HTR-8/SVneo (cell line): ENCODE results near the gene TNF.

ENCODE experiments used
- DNase-seq: peaks from one replicate; pipeline ENCODE4 v3.0.0; 2011; ENCODE audit warnings: low spot score, mixed read lengths; ENCODE audit not compliant: insufficient read length
- FAIRE-seq: peaks from 2 replicates; lab custom pipeline; 2011; peaks lifted over from hg19 to GRCh38; lab: Jason Lieb, UNC

Gene TNF

DNA sequence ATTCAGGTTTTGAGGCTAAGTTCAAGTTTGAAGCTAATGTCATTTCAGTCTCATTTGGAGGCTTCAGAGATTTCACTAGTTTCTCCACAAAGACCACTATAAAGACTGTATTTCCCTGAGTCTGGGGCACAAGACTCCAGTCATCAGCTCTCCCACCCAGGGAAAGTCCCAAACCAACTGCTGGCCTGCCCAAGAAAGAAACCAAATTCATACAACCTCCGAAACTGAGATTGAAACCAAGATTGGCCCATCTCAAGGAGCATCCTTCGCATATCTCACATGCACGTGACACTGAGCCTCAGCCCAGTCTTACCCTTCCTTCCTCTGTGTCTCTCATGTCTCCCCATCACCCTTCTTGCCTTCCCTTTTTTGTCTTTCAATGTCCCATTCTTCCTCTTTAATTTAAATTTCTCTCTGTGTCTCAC, 6.8 kb upstream of the TNF start:
- no peak for DNase-seq

GRCh38 chr6:31569861-31570536, 5.4 kb upstream of the TNF start:
- FAIRE-seq (no peak), DNase-seq (no peak)

More for the DNA sequence above, 6.8 kb upstream of the TNF start:
- FAIRE-seq = no peak

DNA sequence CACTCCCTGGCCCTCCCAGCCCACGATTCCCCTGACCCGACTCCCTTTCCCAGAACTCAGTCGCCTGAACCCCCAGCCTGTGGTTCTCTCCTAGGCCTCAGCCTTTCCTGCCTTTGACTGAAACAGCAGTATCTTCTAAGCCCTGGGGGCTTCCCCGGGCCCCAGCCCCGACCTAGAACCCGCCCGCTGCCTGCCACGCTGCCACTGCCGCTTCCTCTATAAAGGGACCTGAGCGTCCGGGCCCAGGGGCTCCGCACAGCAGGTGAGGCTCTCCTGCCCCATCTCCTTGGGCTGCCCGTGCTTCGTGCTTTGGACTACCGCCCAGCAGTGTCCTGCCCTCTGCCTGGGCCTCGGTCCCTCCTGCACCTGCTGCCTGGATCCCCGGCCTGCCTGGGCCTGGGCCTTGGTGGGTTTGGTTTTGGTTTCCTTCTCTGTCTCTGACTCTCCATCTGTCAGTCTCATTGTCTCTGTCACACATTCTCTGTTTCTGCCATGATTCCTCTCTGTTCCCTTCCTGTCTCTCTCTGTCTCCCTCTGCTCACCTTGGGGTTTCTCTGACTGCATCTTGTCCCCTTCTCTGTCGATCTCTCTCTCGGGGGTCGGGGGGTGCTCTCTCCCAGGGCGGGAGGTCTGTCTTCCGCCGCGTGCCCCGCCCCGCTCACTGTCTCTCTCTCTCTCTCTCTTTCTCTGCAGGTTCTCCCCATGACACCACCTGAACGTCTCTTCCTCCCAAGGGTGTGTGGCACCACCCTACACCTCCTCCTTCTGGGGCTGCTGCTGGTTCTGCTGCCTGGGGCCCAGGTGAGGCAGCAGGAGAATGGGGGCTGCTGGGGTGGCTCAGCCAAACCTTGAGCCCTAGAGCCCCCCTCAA, 3.1 kb upstream of the TNF start, which contains the start of gene LTA:
Gene LTA, plus strand, starts transcription at position 249 of the 871 bp plus-strand sequence. Its CDS starts 454 bp downstream, at position 703.
- DNase-seq (no peak), FAIRE-seq (no peak)

- DNase-seq (no peak), FAIRE-seq (no peak)
Measured at GRCh38 chr6:31573239-31574105, 1.9 kb upstream of the TNF start.

- DNase-seq = no peak
Measured at GRCh38 chr6:31574106-31575061, 981 bp upstream of the TNF start.

DNA sequence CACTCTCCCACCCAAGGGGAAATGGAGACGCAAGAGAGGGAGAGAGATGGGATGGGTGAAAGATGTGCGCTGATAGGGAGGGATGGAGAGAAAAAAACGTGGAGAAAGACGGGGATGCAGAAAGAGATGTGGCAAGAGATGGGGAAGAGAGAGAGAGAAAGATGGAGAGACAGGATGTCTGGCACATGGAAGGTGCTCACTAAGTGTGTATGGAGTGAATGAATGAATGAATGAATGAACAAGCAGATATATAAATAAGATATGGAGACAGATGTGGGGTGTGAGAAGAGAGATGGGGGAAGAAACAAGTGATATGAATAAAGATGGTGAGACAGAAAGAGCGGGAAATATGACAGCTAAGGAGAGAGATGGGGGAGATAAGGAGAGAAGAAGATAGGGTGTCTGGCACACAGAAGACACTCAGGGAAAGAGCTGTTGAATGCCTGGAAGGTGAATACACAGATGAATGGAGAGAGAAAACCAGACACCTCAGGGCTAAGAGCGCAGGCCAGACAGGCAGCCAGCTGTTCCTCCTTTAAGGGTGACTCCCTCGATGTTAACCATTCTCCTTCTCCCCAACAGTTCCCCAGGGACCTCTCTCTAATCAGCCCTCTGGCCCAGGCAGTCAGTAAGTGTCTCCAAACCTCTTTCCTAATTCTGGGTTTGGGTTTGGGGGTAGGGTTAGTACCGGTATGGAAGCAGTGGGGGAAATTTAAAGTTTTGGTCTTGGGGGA, 754 bp downstream of the TNF start:
- FAIRE-seq = no peak

More at GRCh38 chr6:31574106-31575061, 981 bp upstream of the TNF start:
- no peak for FAIRE-seq

DNA sequence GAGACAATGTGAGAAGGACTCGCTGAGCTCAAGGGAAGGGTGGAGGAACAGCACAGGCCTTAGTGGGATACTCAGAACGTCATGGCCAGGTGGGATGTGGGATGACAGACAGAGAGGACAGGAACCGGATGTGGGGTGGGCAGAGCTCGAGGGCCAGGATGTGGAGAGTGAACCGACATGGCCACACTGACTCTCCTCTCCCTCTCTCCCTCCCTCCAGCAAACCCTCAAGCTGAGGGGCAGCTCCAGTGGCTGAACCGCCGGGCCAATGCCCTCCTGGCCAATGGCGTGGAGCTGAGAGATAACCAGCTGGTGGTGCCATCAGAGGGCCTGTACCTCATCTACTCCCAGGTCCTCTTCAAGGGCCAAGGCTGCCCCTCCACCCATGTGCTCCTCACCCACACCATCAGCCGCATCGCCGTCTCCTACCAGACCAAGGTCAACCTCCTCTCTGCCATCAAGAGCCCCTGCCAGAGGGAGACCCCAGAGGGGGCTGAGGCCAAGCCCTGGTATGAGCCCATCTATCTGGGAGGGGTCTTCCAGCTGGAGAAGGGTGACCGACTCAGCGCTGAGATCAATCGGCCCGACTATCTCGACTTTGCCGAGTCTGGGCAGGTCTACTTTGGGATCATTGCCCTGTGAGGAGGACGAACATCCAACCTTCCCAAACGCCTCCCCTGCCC, 1.7 kb downstream of the TNF start:
- no peak for FAIRE-seq

More for the DNA sequence above, 754 bp downstream of the TNF start:
- DNase-seq = no peak

GRCh38 chr6:31577579-31577966, 2.2 kb downstream of the TNF start:
- DNase-seq (no peak), FAIRE-seq (no peak)

More for the DNA sequence above, 1.7 kb downstream of the TNF start:
- DNase-seq = no peak

DNA sequence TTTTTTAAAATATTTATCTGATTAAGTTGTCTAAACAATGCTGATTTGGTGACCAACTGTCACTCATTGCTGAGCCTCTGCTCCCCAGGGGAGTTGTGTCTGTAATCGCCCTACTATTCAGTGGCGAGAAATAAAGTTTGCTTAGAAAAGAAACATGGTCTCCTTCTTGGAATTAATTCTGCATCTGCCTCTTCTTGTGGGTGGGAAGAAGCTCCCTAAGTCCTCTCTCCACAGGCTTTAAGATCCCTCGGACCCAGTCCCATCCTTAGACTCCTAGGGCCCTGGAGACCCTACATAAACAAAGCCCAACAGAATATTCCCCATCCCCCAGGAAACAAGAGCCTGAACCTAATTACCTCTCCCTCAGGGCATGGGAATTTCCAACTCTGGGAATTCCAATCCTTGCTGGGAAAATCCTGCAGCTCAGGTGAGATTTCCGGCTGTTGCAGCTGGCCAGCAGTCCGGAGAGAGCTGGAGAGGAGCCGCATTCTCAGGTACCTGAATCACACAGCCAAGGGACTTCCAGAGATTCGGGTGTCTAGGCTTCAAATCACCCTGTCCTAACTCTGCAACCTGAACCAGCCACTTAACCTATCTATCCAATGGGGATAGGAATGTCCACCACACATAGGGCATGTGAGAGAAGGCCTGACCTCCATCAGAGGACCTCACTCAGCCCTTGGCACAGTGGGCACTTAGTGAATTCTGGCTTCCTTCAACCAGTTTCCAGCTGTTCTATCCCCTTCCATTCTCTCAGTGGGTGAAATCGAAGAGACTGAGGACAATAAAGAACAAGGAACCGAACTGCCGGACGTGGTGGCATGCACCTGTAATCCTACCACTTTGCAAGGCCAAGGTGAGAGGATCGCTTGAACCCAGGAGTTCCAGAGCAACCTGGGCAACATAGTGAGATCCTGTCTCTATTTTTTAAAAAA, 3.1 kb downstream of the TNF start:
- no peak for DNase-seq
- no peak for FAIRE-seq

GRCh38 chr6:31579119-31579505, 3.7 kb downstream of the TNF start:
- FAIRE-seq (no peak), DNase-seq (no peak)

GRCh38 chr6:31579546-31580437, 4.4 kb downstream of the TNF start:
- FAIRE-seq (no peak), DNase-seq (no peak)

DNA sequence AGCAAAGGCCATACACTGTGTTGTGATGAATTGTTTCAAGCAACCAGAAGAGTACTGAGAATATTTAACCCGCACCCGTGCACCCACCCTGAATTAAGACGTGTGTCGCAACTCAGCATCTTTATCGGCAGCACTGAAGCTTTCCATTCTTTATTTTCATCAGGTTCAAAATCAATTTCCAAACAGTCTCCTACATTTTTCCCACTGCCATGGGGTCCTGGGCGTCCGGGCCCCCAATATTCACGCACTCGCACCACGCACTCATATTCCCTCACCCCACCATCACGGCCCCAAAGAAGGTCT, 5.0 kb downstream of the TNF start:
- DNase-seq (no peak), FAIRE-seq (no peak)

- FAIRE-seq = no peak
Measured at GRCh38 chr6:31580807-31581433, 5.6 kb downstream of the TNF start.

DNA sequence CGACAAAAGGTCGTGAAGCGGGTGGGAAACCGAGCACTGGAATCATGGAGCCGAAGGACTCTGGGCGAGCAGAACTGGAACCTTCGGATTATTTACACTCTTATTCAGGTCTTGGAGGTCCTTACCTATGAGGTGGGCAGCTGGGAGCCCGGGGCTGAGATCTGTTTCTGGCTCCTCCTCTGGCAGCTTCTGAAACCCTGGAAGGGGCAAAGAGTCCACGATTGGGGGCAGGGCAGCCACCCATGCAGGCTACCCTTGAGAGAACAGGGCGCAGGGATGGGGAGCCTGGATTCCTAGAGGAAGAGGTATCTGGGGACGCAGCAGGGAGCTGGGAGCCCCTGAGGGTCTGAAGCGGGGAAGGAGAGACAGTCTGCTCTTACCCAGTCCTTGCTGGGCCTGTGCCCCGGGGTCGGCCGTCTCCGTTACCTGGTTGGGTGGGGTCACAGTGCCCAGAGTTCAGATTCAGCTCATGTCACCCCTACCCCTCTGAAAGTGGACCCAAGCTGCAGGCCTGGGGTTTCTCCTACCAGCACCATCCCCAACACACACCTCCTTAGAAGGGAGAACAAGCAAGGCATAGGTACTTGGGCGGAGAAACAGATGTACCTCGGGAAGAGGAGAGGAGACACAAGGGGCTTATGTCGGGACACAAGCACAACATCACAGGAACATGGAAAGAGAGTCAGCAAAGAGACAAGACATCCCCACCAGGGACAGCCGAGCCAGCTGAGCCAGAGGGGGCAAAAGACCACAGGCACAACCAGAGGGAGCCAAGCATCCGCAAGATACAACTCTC, 6.3 kb downstream of the TNF start:
- DNase-seq = no peak
- FAIRE-seq = no peak

More at GRCh38 chr6:31580807-31581433, 5.6 kb downstream of the TNF start:
- peak; percentile 90 for DNase-seq

DNA sequence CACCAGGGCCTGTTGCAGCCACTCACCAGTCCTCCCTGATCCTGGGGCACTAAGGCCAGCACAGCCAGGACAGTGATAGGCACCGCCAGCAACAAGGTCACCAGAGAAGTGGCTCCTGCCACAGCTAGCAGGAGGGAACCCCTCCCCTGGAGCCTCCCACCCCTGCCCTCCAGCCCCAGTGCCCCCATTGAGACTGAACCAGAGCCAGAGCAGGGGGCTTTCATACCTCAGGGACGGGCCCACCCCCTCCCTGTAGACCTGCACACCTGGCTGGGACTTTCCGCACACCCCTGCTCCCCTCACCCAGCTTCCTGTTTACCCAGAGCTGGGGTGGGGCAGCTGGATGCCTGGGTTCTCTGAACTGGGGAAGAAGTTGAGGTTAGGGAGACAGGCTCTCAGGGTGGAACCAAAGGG, 6.9 kb downstream of the TNF start, which contains the start of gene LTB:
Gene LTB, minus strand, starts transcription at position 195 of the 414 bp plus-strand sequence. Its CDS starts 7 bp downstream, at position 188.
- DNase-seq = no peak
- no peak for FAIRE-seq
